ENCODE measurements around the gene COL18A1. TPM values are rescaled to one million over a fixed set of nuclear protein-coding genes. Genes with fewer than 3 reads are reported as not detected.

Gene COL18A1
- total RNA-seq, 1 donor from 2014 or later: 535 TPM

DNA sequence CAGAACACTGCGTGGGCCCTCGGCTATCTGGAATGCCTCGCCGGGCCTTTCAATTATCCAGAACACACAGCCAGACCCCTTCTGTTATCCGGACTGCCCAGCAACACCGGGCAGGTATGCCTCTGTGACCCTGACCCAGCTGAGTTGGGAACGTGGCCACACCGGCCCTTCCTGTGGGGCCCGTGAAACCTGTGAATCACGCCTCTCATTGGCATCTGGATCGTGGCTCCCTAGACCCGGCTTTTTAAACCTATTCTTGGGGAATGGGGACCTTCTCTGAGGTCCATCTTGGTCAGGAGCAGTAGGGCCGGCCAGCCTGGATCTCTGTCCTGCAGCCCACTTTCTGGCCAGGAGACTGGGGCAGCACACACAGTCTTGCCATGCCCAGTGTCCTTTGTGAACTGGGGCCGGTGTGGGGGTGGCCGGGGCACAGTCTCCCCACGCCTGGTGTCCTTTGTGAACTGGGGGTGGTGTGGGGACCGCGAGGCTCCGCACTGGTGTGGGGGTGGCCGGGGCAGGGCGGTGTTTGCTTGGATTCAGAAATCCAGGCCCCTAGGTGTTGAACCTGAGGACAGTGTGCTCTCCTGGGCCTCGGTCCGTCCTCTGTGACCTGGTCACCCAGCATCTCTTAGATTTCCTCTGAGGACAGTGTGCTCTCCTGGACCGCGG lies 11.1 kb downstream of the COL18A1 start:
- TF ChIP-seq, protein P1, sequence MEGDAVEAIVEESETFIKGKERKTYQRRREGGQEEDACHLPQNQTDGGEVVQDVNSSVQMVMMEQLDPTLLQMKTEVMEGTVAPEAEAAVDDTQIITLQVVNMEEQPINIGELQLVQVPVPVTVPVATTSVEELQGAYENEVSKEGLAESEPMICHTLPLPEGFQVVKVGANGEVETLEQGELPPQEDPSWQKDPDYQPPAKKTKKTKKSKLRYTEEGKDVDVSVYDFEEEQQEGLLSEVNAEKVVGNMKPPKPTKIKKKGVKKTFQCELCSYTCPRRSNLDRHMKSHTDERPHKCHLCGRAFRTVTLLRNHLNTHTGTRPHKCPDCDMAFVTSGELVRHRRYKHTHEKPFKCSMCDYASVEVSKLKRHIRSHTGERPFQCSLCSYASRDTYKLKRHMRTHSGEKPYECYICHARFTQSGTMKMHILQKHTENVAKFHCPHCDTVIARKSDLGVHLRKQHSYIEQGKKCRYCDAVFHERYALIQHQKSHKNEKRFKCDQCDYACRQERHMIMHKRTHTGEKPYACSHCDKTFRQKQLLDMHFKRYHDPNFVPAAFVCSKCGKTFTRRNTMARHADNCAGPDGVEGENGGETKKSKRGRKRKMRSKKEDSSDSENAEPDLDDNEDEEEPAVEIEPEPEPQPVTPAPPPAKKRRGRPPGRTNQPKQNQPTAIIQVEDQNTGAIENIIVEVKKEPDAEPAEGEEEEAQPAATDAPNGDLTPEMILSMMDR (conservative IDR thresholded peaks at IDR 0.05; ENCODE audit: low read depth, low read length): no peak
- DNase-seq (ENCODE audit: low read depth): no peak
- H3K4me3 ChIP-seq (ENCODE audit: low read depth, low read length): no peak overlapping the region

DNA sequence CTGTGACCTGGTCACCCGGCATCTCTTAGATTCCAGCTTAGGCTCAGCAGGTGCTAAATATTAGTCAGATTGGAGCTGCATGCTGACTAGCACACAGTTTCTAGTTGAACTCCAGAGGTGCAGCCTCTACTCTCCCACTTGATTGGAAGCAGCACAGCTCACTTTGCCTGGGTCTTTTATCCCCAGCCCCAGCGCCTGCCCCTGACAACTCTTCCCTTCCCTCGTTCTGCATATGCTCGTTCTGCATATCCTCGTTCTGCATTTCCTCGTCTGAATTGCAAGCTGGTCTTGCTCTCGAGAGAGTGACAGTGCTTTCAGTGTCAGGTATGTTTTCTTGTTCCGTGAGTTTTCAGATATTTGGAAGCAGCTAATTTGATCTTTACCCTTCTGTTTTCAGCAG lies 11.7 kb downstream of the COL18A1 start:
- TF ChIP-seq, protein P1 (conservative IDR thresholded peaks at IDR 0.05; ENCODE audit: low read depth, low read length): no peak
- H3K4me3 ChIP-seq (ENCODE audit: low read depth, low read length): no peak overlapping the region
- DNase-seq (ENCODE audit: low read depth): no peak

DNA sequence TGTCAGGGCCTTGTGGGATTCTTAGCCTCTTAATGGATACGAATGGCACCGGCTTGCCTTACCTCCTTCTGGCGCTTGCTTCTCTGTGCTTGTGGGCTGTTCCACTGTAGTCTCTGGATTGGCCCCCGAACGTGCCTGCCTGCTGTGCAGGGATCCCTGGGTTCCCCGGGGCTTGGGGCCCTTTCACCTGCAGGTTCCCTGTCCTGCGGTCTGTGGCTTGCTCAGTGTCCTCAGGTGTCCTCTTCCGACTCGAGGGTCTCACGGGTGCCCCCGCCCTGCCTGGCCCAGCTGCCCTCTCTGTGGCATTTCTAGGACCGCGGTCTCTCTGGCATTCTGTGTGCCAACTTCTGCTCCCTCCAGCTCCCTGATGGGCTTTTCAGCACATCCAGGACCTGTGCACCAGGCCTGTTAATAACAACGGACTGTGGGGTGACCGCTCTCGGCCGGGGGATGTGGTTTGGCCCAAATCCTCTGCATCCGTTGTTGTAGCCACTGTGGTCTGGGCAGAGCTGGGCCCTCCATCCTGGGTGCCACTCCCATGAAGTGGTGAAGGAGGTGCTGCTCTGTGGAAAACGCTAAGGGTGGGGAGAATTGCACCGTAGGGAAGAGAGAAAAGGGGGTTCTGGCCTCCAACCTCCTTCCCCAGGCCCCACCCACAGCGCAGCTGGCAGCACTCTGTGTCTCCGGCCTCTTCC lies 12.4 kb downstream of the COL18A1 start:
- TF ChIP-seq, protein P1 (conservative IDR thresholded peaks at IDR 0.05; ENCODE audit: low read depth, low read length): no peak
- DNase-seq (ENCODE audit: low read depth): no peak
- no peak overlapping the region for H3K4me3 ChIP-seq (ENCODE audit: low read depth, low read length)

DNA sequence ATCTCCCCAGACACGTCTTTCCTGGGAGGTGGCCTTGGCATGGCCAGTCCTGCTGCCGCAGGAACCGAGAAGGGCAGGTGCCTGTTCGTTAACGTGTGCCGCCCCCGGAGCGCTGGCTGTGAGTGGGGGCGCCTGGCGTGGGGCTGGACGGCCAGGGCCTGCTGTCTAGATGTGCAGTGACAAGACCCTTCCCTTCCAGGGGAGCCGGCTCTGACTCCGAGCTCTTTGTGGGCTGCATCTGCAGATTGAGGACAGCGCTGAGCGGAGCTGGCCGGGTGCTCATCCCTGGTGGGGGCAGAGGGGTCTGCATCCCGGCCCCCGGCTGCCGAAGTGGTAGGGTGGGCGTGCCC lies 13.0 kb downstream of the COL18A1 start:
- H3K4me3 ChIP-seq (ENCODE audit: low read depth, low read length): no peak overlapping the region
- no peak for DNase-seq (ENCODE audit: low read depth)
- TF ChIP-seq, protein P1 (conservative IDR thresholded peaks at IDR 0.05; ENCODE audit: low read depth, low read length): no peak

DNA sequence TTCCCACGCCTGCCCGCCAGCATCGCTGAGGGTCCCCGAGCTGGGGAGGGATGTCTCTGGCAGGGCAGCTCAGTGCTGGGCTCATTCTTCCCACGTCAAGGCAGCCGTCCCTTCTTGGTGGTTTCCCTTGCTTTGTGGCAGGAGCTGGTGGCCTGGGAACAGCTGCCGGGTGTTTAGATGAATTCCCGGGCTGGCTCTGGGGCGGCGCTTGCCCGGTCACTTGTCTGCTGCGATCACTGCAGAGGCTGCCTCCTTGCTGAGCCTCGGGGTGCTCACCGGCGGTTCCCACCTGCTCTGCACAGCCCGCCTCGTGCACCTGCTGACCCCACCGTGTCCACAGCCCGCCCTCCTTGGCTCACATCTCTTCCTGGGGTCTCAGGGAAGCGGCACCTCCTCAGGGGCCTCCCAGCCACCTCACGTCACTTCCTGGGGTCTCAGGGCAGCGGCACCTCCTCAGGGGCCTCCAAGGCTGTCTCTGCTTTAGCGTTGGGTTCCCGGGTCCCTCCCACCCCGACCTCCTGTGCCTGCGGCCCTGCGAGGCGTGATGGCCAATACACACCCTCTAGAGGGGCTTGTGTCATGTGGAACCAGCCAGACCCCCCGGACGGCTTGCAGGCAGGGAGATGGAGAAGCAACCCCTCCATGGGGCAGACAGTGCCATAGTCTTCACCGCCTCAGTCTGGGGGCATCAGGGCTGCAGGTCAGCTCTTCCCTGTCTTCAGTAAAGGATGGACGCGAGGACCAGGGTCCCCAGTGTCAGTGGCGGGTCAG lies 13.5 kb downstream of the COL18A1 start:
- no peak for DNase-seq (ENCODE audit: low read depth)
- H3K4me3 ChIP-seq (ENCODE audit: low read depth, low read length): no peak overlapping the region
- TF ChIP-seq, protein P1 (conservative IDR thresholded peaks at IDR 0.05; ENCODE audit: low read depth, low read length): no peak

DNA sequence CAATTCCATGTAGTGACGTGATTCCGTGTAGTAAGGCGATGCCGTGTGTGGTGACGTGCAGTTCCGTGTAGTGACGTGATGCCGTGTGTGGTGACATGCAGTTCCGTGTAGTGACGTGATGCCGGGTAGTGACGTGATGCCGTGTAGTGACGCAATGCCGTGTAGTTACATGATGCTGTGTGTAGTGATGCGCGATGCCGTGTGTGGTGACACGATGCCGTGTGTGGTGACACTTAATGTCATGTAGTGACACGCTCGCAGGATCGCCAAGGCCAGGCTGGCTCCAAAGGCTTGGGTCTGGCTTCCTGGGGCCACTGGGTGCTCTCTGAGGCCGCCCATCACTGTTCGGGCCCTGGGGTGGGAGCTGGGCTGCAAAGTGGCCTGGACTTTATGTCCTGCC lies 14.2 kb downstream of the COL18A1 start:
- TF ChIP-seq, protein P1 (conservative IDR thresholded peaks at IDR 0.05; ENCODE audit: low read depth, low read length): no peak
- no peak overlapping the region for H3K4me3 ChIP-seq (ENCODE audit: low read depth, low read length)
- DNase-seq (ENCODE audit: low read depth): no peak

Measured in epithelial cell of proximal tubule (primary cell).